Osteoblast (primary cell): ENCODE data around the gene OLFML2B. TPM values are rescaled to one million over a fixed set of nuclear protein-coding genes. Genes with fewer than 3 reads are reported as not detected.

Experiments used
- DNase-seq: peaks from one replicate; pipeline ENCODE4 v3.0.0; 2011; ENCODE audit warnings: low spot score, mixed read lengths; ENCODE audit not compliant: insufficient read length; ENCODE audit errors: missing footprints
- H2AFZ ChIP-seq: 2 replicates; pipeline ENCODE4 v1.6.0; 2011; ENCODE audit warnings: mild to moderate bottlenecking, low read length
- H3K27ac ChIP-seq: 2 replicates; pipeline ENCODE4 v1.5.1; 2011; ENCODE audit warnings: mild to moderate bottlenecking, low read depth, low read length, moderate library complexity
- H3K27me3 ChIP-seq: 2 replicates; pipeline ENCODE4 v1.6.0; 2012; ENCODE audit warnings: mild to moderate bottlenecking, control low read depth, inconsistent platforms, low read length, moderate library complexity; ENCODE audit not compliant: insufficient read depth
- H3K36me3 ChIP-seq: 2 replicates; pipeline ENCODE4 v1.5.1; 2011; ENCODE audit warnings: mild to moderate bottlenecking, low read length, control low read depth, moderate library complexity; ENCODE audit not compliant: insufficient read depth
- H3K4me1 ChIP-seq: 2 replicates; pipeline ENCODE4 v1.5.1; 2011; ENCODE audit warnings: mild to moderate bottlenecking, low read length, control low read depth, moderate library complexity; ENCODE audit not compliant: insufficient read depth
- H3K4me2 ChIP-seq: 2 replicates; pipeline ENCODE4 v1.6.0; 2011; ENCODE audit warnings: mild to moderate bottlenecking, low read length; ENCODE audit not compliant: insufficient read depth
- H3K4me3 ChIP-seq: fragments of 200-600 bp; sonication (generic); 3 replicates; pipeline ENCODE4 v1.5.1; 2012; ENCODE audit warnings: mild to moderate bottlenecking, low read length, inconsistent platforms; ENCODE audit not compliant: insufficient read depth
- H3K79me2 ChIP-seq: 2 replicates; pipeline ENCODE4 v1.6.0; 2012; ENCODE audit warnings: mild to moderate bottlenecking, low read length, control low read depth, inconsistent platforms; ENCODE audit not compliant: insufficient read depth
- H3K9me3 ChIP-seq: 2 replicates; pipeline ENCODE4 v1.5.1; 2011; ENCODE audit warnings: low read depth, low read length, control low read depth
- H4K20me1 ChIP-seq: 2 replicates; pipeline ENCODE4 v1.6.0; 2012; ENCODE audit warnings: mild to moderate bottlenecking, low read length, control low read depth; ENCODE audit not compliant: insufficient read depth
- CTCF ChIP-seq: IDR thresholded peaks from 2 replicates; pipeline ENCODE4 v1.5.1; 2011; ENCODE audit warnings: mild to moderate bottlenecking, low read depth, low read length, moderate library complexity; ENCODE audit errors: extremely low read depth
- total RNA-seq: library from RNA; depleted of rRNA; stranded (reverse); fragments of >200 nt; gene quantifications from 2 replicates; pipeline ENCODE4 v1.2.3, GENCODE V29; 2012

OLFML2B gene
- total RNA-seq, 1 donor, result 49.9 TPM

- peak; percentile 17 for DNase-seq
- no peak for TF ChIP-seq CTCF
These were observed 7.0 kb downstream of the OLFML2B start for GRCh38 chr1:162016631-162017030.

GRCh38 chr1:162015196-162015595, 8.5 kb downstream of the OLFML2B start:
- H2AFZ ChIP-seq, result no peak overlapping the region
- no peaks in the 10 kb centered on the region for H3K27me3 ChIP-seq
- peaks cover 5% of the 10 kb centered on the region for H4K20me1 ChIP-seq
- no peaks in the 10 kb centered on the region for H3K9me3 ChIP-seq
- H3K36me3 ChIP-seq, result no peaks in the 10 kb centered on the region
- no peak overlapping the region for H3K4me2 ChIP-seq
- H3K4me1 ChIP-seq, result peaks cover 15% of the 10 kb centered on the region
- H3K79me2 ChIP-seq, result no peaks in the 10 kb centered on the region
- no peak overlapping the region for H3K27ac ChIP-seq
- TF ChIP-seq CTCF, result no peak
- DNase-seq, result no peak
- H3K4me3 ChIP-seq, result no peak overlapping the region

More at GRCh38 chr1:162016631-162017030, 7.0 kb downstream of the OLFML2B start:
- H3K79me2 ChIP-seq, result no peaks in the 10 kb centered on the region
- H3K4me1 ChIP-seq, result peaks cover 28% of the 10 kb centered on the region
- H4K20me1 ChIP-seq, result no peaks in the 10 kb centered on the region
- no peak overlapping the region for H2AFZ ChIP-seq
- no peaks in the 10 kb centered on the region for H3K36me3 ChIP-seq
- H3K27me3 ChIP-seq, result no peaks in the 10 kb centered on the region
- H3K9me3 ChIP-seq, result no peaks in the 10 kb centered on the region
- H3K4me2 ChIP-seq, result no peak overlapping the region
- no peak overlapping the region for H3K4me3 ChIP-seq
- H3K27ac ChIP-seq, result no peak overlapping the region

GRCh38 chr1:162014202-162014601, 9.5 kb downstream of the OLFML2B start:
- Histone ChIP-seq H3K79me2 (no peaks in the 10 kb centered on the region), H3K4me1 (peaks cover 5% of the 10 kb centered on the region), H2AFZ (no peak overlapping the region), H3K9me3 (no peaks in the 10 kb centered on the region), H3K4me2 (no peak overlapping the region), H3K27ac (no peak overlapping the region), H3K27me3 (no peaks in the 10 kb centered on the region), H3K36me3 (no peaks in the 10 kb centered on the region), H3K4me3 (no peak overlapping the region), H4K20me1 (peaks cover 5% of the 10 kb centered on the region)
- TF ChIP-seq CTCF, result no peak
- no peak for DNase-seq

GRCh38 chr1:162013289-162013688, 10.4 kb downstream of the OLFML2B start:
- Histone ChIP-seq H2AFZ (no peak overlapping the region), H3K27me3 (no peaks in the 10 kb centered on the region), H4K20me1 (peaks cover 5% of the 10 kb centered on the region), H3K9me3 (no peaks in the 10 kb centered on the region), H3K79me2 (no peaks in the 10 kb centered on the region), H3K4me3 (no peak overlapping the region), H3K36me3 (no peaks in the 10 kb centered on the region), H3K27ac (no peak overlapping the region), H3K4me1 (no peaks in the 10 kb centered on the region), H3K4me2 (no peak overlapping the region)
- no peak for DNase-seq
- TF ChIP-seq CTCF, result no peak
